ENCODE results near the gene GSK3B.

- TF ChIP-seq POLR2A (IDR thresholded peaks at IDR 0.05; ENCODE audit: low read depth, low read length): no peak
- no peak for TF ChIP-seq POLR2AphosphoS5 (IDR thresholded peaks at IDR 0.05; ENCODE audit: low read depth, low read length)
- no peak for TF ChIP-seq TAF1 (IDR thresholded peaks at IDR 0.05; ENCODE audit: low read depth, low read length)
- no peak for TF ChIP-seq PAX5 (IDR thresholded peaks at IDR 0.05; ENCODE audit: insufficient read depth, low read length, severe bottlenecking)
Measured at GRCh38 chr3:120088622-120089021, 5.6 kb downstream of the GSK3B start.
